HepG2 (cell line): ENCODE results near the gene PRM2. TPM values are rescaled to one million over a fixed set of nuclear protein-coding genes. Genes with fewer than 3 reads are reported as not detected.
A peak's percentile ranks its signal among the peaks of the same experiment; 100 is the strongest.

Experiments used
- ATAC-seq: fragments of 200-7000 bp; cut with Tn5 transposase; 3 replicates; pipeline ENCODE4 v1.9.1; 2020; ENCODE audit warnings: mild to moderate bottlenecking, moderate library complexity
- BruUV-seq: library from RNA; stranded (reverse); fragments of 400-500 nt; replicated peaks from 2 replicates; lab custom pipeline; 2021; lab: Mats Ljungman, UMichigan
- CTCF ChIA-PET: fragments of 300-600 bp; formaldehyde crosslinking; extraction: SDS; loops from one replicate; lab custom pipeline; 2021; ENCODE audit warnings: low total read pairs, inconsistent platforms, low intra/inter-chr PET ratio; lab: Yijun Ruan, JAX
- POLR2A ChIA-PET: fragments of 350-600 bp; sonication (Branson Sonifier 250); formaldehyde crosslinking; loops from one replicate; lab custom pipeline; 2020; ENCODE audit warnings: antibody characterized with exemption, inconsistent platforms; lab: Yijun Ruan, JAX
- DNase-seq: peaks from one replicate; pipeline ENCODE4 v3.0.0-alpha.2; 2015; ENCODE audit warnings: low spot score
- FAIRE-seq: peaks from 3 replicates; lab custom pipeline; 2011; peaks lifted over from hg19 to GRCh38; lab: Jason Lieb, UNC
- H2AFZ ChIP-seq: one replicate; pipeline ENCODE4 v1.6.1; 2011; ENCODE audit warnings: low read length, inconsistent platforms
- H3K27ac ChIP-seq: fragments of 300-600 bp; 3 replicates; pipeline ENCODE4 v1.8.0; 2011; ENCODE audit warnings: mixed run types, mild to moderate bottlenecking, mixed read lengths, low read length, inconsistent platforms; ENCODE audit not compliant: insufficient read depth; ENCODE audit errors: extremely low read length
- H3K27me3 ChIP-seq, 2 experiments: fragments of 200-600 bp in 1 of 2; 2 replicates in 1 of 2; 3 replicates in 1 of 2; pipeline versions ENCODE4 v1.6.0 to v1.8.0; 2011; ENCODE audit warnings: low read length in 2 of 2, mild to moderate bottlenecking in 2 of 2, moderate library complexity in 2 of 2, inconsistent platforms in 1 of 2; ENCODE audit not compliant: insufficient read depth in 2 of 2, control insufficient read depth in 1 of 2
- H3K36me3 ChIP-seq, 2 experiments: fragments of 200-600 bp in 1 of 2; replicated peaks in 1 of 2; 2 replicates in 1 of 2; 3 replicates in 1 of 2; pipeline versions ENCODE4 v1.5.1 to v1.8.0; 2011; ENCODE audit warnings: low read length in 2 of 2, inconsistent platforms in 1 of 2; ENCODE audit not compliant: insufficient read depth in 2 of 2, control insufficient read depth in 1 of 2
- H3K4me1 ChIP-seq: 2 replicates; pipeline ENCODE4 v1.5.1; 2012; ENCODE audit warnings: low read length, inconsistent platforms; ENCODE audit not compliant: insufficient read depth
- H3K4me2 ChIP-seq: 2 replicates; pipeline ENCODE4 v1.6.0; 2011; ENCODE audit warnings: low read depth, low read length, inconsistent platforms
- H3K4me3 ChIP-seq, 3 experiments: fragments of 200-600 bp in 1 of 3; sonication (generic), shearing (Covaris generic) in 1 of 3; replicated peaks in 1 of 3; 2 replicates each; pipeline ENCODE4 v1.5.1; 2011 to 2016; ENCODE audit warnings: low read length in 3 of 3, inconsistent platforms in 2 of 3, low read depth in 2 of 3, mild to moderate bottlenecking in 2 of 3, control low read depth in 1 of 3, mixed read lengths in 1 of 3; ENCODE audit not compliant: insufficient read depth in 1 of 3
- H3K79me2 ChIP-seq: one replicate; pipeline ENCODE4 v1.6.1; 2011; ENCODE audit warnings: low read length, inconsistent platforms; ENCODE audit not compliant: insufficient read depth
- H3K9ac ChIP-seq: 2 replicates; pipeline ENCODE4 v1.6.0; 2011; ENCODE audit warnings: mild to moderate bottlenecking, low read depth, low read length, inconsistent platforms; ENCODE audit not compliant: insufficient read depth
- H3K9me3 ChIP-seq: 2 replicates; pipeline ENCODE4 v1.5.1; 2012; ENCODE audit warnings: mild to moderate bottlenecking, low read length
- H4K20me1 ChIP-seq: 2 replicates; pipeline ENCODE4 v1.6.0; 2011; ENCODE audit warnings: inconsistent platforms, mild to moderate bottlenecking, low read length, moderate library complexity; ENCODE audit not compliant: insufficient read depth
- CREM ChIP-seq, 2 experiments: sonication (generic) in 1 of 2; formaldehyde crosslinking in 1 of 2; IDR thresholded peaks; 2 replicates each; pipeline versions ENCODE4 v1.4.0 to v1.6.1; 2016 to 2020; ENCODE audit warnings: antibody characterized with exemption in 1 of 2, mild to moderate bottlenecking in 1 of 2, missing genetic modification reagents in 1 of 2
- EZH2 ChIP-seq: conservative IDR thresholded peaks from 2 replicates; pipeline ENCODE4 v1.6.1; 2012; ENCODE audit warnings: mild to moderate bottlenecking, low read depth, low read length, moderate library complexity
- FOXA1 ChIP-seq, 2 experiments: fragments of 450-650 bp in 1 of 2; sonication (generic) in 1 of 2; formaldehyde crosslinking in 1 of 2; IDR thresholded peaks; 2 replicates each; pipeline versions ENCODE4 v1.4.0 to v1.6.1; 2016 to 2020; ENCODE audit warnings: missing genetic modification reagents in 1 of 2
- HMG20A ChIP-seq: IDR thresholded peaks from 2 replicates; pipeline ENCODE4 v1.6.1; 2016; ENCODE audit warnings: borderline replicate concordance
- MYPOP ChIP-seq: sonication (generic); formaldehyde crosslinking; IDR thresholded peaks from 2 replicates; pipeline ENCODE4 v1.8.1; 2023; ENCODE audit warnings: mild to moderate bottlenecking, moderate library complexity, missing genetic modification reagents
- PCBP1 ChIP-seq: fragments of 200-400 bp; formaldehyde crosslinking; IDR thresholded peaks from 2 replicates; pipeline ENCODE4 v1.6.1; 2017; ENCODE audit warnings: mild to moderate bottlenecking, low read depth, low read length, borderline replicate concordance
- POGZ ChIP-seq: sonication (generic); formaldehyde crosslinking; IDR thresholded peaks from 2 replicates; pipeline ENCODE4 v1.4.0; 2020; ENCODE audit warnings: mild to moderate bottlenecking, missing genetic modification reagents
- SRSF1 ChIP-seq: fragments of 200-400 bp; formaldehyde crosslinking; optimal IDR thresholded peaks from 2 replicates; pipeline ENCODE3; 2017; ENCODE audit warnings: mild to moderate bottlenecking, low read depth, low read length, moderate library complexity
- UBTF ChIP-seq: sonication (generic); formaldehyde crosslinking; IDR thresholded peaks from 2 replicates; pipeline ENCODE4 v1.4.0; 2020; ENCODE audit warnings: mild to moderate bottlenecking, missing genetic modification reagents
- ZFP36L1 ChIP-seq: sonication (generic); formaldehyde crosslinking; IDR thresholded peaks from 2 replicates; pipeline ENCODE4 v1.8.0; 2022; ENCODE audit warnings: mild to moderate bottlenecking, missing genetic modification reagents, moderate library complexity
- ZNF256 ChIP-seq: sonication (generic); formaldehyde crosslinking; conservative IDR thresholded peaks from 2 replicates; pipeline ENCODE4 v1.4.0; 2020; ENCODE audit warnings: missing genetic modification reagents
- ZNF362 ChIP-seq: sonication (generic); formaldehyde crosslinking; IDR thresholded peaks from 2 replicates; pipeline ENCODE4 v1.4.0; 2020; ENCODE audit warnings: missing genetic modification reagents, mild to moderate bottlenecking, borderline replicate concordance
- WGBS: methylation state at CpG from one replicate; pipeline ENCODE4 v1.1.6; 2017; ENCODE audit warnings: low lambda C conversion rate; 5-methylcytosine and 5-hydroxymethylcytosine counted together
- in situ Hi-C: cut with HindIII; loops from 2 replicates; pipeline ENCODE4 v1.10.0; 2017; ENCODE audit warnings: low pct_unique_long_range_greater_than_20kb; ENCODE audit not compliant: extremely low pct_ligation_motif_present
- intact Hi-C: fragments of 100-400 bp; cut with micrococcal nuclease; formaldehyde crosslinking; loops from one replicate; pipeline ENCODE4 v1.10.0; 2022; ENCODE audit not compliant: unreplicated experiment
- polyA plus RNA-seq, 8 experiments: library from polyadenylated mRNA; depleted of rRNA in 3 of 8; stranded (reverse) in 7 of 8; unstranded in 1 of 8; fragments of >200 nt; fragmentation: Illumina TruSeq in 4 of 8; extraction: Trizol in 4 of 8; gene quantifications; 2 replicates each; pipeline versions ENCODE4 v1.2.1 to v1.2.3, GENCODE V29; 2011 to 2016; ENCODE audit warnings: low read depth in 4 of 8, missing spikeins in 1 of 8, mixed read lengths in 1 of 8; ENCODE audit not compliant: insufficient read depth in 1 of 8
- total RNA-seq, 5 experiments: library from RNA; depleted of rRNA; stranded (reverse); fragments of >200 nt; fragmentation: Illumina TruSeq; extraction: Trizol; gene quantifications; 2 replicates each; pipeline ENCODE4 v1.2.3, GENCODE V29; 2016; ENCODE audit warnings: low read depth in 1 of 5
- TF ChIP-seq, protein P1 (sequence below): sonication (generic); formaldehyde crosslinking; IDR thresholded peaks from 2 replicates; pipeline ENCODE4 v1.4.0; 2020; ENCODE audit warnings: missing genetic modification reagents

Gene PRM2
- total and polyA plus RNA-seq, 2 of the 13 experiments (the other 11 are each of a cell fraction or from before 2014, with no cell fraction given), result 0.54 TPM; not detected in 1

DNA sequence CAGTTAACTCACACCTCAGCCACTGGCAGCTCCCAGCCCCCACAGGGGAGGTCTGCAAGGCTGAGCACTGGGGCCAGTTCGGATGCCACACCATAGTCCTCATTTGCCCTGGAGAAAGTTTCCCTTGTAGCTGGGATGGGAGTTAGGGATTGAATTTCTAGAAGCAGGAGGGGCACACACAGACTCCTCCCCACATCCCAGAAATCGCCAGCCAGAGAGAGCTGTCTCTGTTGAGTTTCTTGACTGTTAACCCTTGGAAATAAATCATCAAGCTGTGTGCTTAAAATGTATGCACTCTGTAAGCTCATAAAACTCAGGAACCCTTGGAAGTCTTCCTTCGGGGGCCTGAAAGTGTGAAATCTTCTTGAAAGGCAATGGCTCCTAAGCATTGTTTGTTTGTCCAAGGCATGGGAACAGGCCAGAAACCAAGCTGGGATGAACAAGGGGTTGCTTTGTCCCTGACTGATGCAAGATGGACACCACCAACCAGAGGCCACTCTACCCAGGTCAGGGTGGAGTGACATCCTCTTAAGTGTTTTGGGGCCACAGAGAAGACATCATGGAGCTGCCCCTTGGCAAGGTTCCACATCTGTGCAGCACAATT, 2.5 kb downstream of the PRM2 start (continued):
- peak; percentile 36; the same call in 1 of the 2 replicates for TF ChIP-seq UBTF
- TF ChIP-seq, protein P1, sequence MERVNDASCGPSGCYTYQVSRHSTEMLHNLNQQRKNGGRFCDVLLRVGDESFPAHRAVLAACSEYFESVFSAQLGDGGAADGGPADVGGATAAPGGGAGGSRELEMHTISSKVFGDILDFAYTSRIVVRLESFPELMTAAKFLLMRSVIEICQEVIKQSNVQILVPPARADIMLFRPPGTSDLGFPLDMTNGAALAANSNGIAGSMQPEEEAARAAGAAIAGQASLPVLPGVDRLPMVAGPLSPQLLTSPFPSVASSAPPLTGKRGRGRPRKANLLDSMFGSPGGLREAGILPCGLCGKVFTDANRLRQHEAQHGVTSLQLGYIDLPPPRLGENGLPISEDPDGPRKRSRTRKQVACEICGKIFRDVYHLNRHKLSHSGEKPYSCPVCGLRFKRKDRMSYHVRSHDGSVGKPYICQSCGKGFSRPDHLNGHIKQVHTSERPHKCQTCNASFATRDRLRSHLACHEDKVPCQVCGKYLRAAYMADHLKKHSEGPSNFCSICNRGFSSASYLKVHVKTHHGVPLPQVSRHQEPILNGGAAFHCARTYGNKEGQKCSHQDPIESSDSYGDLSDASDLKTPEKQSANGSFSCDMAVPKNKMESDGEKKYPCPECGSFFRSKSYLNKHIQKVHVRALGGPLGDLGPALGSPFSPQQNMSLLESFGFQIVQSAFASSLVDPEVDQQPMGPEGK (CRISPR knock-in tag), result peak; percentile 39
- no peak for TF ChIP-seq CREM (IDR thresholded peaks at IDR 0.05)
- TF ChIP-seq CREM (CRISPR knock-in tag; IDR thresholded peaks at IDR 0.05), result no peak
- TF ChIP-seq, all 625 proteins: peak for 124

- ChIA-PET POLR2A (interaction anchor here (0.9 to 14.0 kb wide), 10 partner anchors 11 to 98 kb away, joined by 3 to 351 read pairs (median 12); partner anchors contain the start of gene SOCS1), CTCF (no interaction called here)
- Histone ChIP-seq H3K4me3 (no peak within 1 kb of the TSS), H3K4me1 (peaks cover 91% of the 10 kb centered on the region), H4K20me1 (no peaks in the 10 kb centered on the region), H3K9ac (peak within 1 kb of the TSS; percentile 50), H3K36me3 (no peaks in the 10 kb centered on the region), H3K27me3 (no peaks in the 10 kb centered on the region), H3K9me3 (no peaks in the 10 kb centered on the region), H2AFZ (peak within 1 kb of the TSS; percentile 73), H3K4me2 (peak within 1 kb of the TSS; percentile 38), H3K27ac (peak within 1 kb of the TSS; percentile 81), H3K79me2 (no peaks in the 10 kb centered on the region)
- no TSS peak for BruUV-seq
- ATAC-seq, result peak; percentile 21
- WGBS, result 93% methylated on average over 30 of the region's 30 CpGs
- no peak for DNase-seq
- intact Hi-C loops, result no loop called here
- in situ Hi-C loops, result no loop called here
- FAIRE-seq, result no peak
- no peak for TF ChIP-seq MYPOP (CRISPR knock-in tag)
- no peak for TF ChIP-seq HMG20A (CRISPR knock-in tag)
- no peak for TF ChIP-seq ZNF362 (CRISPR knock-in tag)
- TF ChIP-seq ZFP36L1, result no peak
- TF ChIP-seq EZH2, result no peak
- no peak for TF ChIP-seq ZNF256
- TF ChIP-seq POGZ, result no peak
- no peak for TF ChIP-seq SRSF1
- no peak for TF ChIP-seq FOXA1 (IDR thresholded peaks at IDR 0.05)
- 0 out of 2 replicates have a peak, but pooled peaks have one; percentile 3 for TF ChIP-seq FOXA1 (CRISPR knock-in tag; IDR thresholded peaks at IDR 0.05)
- TF ChIP-seq PCBP1, result 0 out of 2 replicates have a peak, but pooled peaks have one; percentile 28
Observed at GRCh38 chr16:11272921-11273720, 3.2 kb downstream of the PRM2 start, which contains the start of gene PRM3. TSS of gene PRM3 (minus strand) at chr16:11273629. CDS start at chr16:11273595, 34 bp downstream.
